ENCODE results near the gene LDB2. TPM values are rescaled to one million over a fixed set of nuclear protein-coding genes. Genes with fewer than 3 reads are reported as not detected.

Gene LDB2
- polyA plus RNA-seq, 2 of the 4 experiments (the other 2 are of a cell fraction), result not detected

DNA sequence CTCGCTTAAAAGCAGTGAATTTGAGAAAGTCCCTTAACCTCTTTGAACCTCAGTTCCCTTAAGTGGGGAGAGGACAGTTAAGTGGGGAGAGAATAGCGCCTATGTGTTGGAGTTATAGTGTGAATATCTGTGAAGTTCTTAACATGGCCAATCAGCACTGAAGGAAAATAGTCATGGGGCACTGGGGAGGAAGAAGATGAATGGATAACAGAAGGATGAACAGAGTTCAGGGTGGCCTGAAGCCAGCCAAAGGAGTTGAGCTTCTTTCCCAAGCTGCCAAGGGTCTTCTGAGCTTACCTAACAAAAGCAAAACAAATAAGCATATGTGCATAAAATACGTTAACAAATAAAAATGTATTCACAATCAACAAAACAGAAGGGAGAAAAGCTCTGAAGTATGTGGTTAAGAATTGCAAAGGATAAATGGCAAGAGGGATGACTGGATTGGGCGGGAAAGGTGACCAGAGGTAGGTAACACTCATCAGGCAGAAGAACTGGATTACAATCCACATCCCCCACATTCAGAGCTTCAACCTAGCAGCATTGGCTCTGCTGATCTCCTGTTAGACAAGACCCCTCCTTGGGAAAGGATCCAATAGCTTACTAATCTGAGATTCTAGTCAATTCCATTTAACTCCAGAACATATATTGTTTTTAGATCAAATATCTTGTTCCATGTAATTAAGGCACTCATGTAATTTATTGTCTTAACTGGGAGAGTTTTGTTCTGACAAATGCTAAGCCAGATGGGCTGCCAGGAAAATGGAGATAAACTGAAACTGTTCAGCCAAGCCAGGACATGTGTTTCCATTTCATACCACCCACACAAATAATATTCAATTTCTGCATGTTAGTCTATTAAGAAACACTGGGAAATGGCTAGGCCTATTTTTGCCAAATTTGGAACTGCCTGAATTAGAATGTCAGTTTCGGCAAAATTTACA lies 221.2 kb downstream of the LDB2 start:
- ATAC-seq (no peak), FAIRE-seq (no peak), DNase-seq (ENCODE audit: low read depth in 1 of 2, low spot score in 1 of 2) (no peak)
- Histone ChIP-seq H3K4me2 (no peak overlapping the region), H3K4me1 (no peaks in the 10 kb centered on the region), H3K27ac (no peak overlapping the region), H3K9me3 (no peaks in the 10 kb centered on the region), H3K4me3 (no peak overlapping the region)
- POLR2A ChIA-PET, result no interaction called here
- CTCF ChIA-PET, result no interaction called here
- no peak for TF ChIP-seq NR3C1 (IDR thresholded peaks at IDR 0.05)
- no peak for TF ChIP-seq NPAS2 (CRISPR knock-in tag; IDR thresholded peaks at IDR 0.05; ENCODE audit: borderline replicate concordance)
- TF ChIP-seq, protein P1, sequence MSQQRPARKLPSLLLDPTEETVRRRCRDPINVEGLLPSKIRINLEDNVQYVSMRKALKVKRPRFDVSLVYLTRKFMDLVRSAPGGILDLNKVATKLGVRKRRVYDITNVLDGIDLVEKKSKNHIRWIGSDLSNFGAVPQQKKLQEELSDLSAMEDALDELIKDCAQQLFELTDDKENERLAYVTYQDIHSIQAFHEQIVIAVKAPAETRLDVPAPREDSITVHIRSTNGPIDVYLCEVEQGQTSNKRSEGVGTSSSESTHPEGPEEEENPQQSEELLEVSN (IDR thresholded peaks at IDR 0.05; ENCODE audit: borderline replicate concordance, low read depth), result no peak
- 6% methylated on average over 5 of the region's 5 CpGs for whole genome bisulfite sequencing (ENCODE audit: missing lambda C conversion rate)

- Histone ChIP-seq H3K9me3 (no peaks in the 10 kb centered on the region), H3K4me3 (no peak overlapping the region), H3K4me2 (no peak overlapping the region), H3K27ac (no peak overlapping the region), H3K4me1 (no peaks in the 10 kb centered on the region)
- TF ChIP-seq KDM5A (IDR thresholded peaks at IDR 0.05) (no peak), HEYL (CRISPR knock-in tag; IDR thresholded peaks at IDR 0.05) (no peak), POLR2A (IDR thresholded peaks at IDR 0.05; ENCODE audit: low read length) (no peak)
- no peak for DNase-seq (ENCODE audit: low read depth in 1 of 2, low spot score in 1 of 2)
- FAIRE-seq, result no peak
- no peak for ATAC-seq
- ChIA-PET CTCF (no interaction called here), POLR2A (no interaction called here)
- WGBS (ENCODE audit: missing lambda C conversion rate), result 30% methylated on average over 3 of the region's 3 CpGs
These were observed 222.1 kb downstream of the LDB2 start for GRCh38 chr4:16676230-16676770.

DNA sequence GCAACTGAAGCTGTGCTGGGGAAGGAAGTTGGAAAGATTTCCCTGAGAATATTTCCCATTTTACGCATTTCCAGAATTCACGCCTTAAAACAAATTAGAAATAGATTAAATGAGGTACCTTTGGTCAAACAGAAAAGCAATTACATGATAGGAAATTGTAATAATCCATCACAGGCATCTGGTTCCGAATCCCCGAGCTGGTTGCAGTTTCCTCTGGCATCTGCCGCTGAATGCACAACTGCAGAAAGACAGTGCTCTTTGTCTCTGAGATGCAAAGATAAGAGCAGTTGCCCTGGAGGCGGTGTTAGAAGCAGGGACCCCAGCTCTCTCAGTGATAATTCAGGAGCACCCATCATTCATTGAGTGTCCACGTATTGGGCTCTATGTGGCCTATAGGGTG lies 224.4 kb downstream of the LDB2 start:
- Histone ChIP-seq H3K27ac (no peak overlapping the region), H3K4me1 (no peaks in the 10 kb centered on the region), H3K9me3 (no peaks in the 10 kb centered on the region), H3K4me3 (no peak overlapping the region), H3K4me2 (no peak overlapping the region)
- CTCF ChIA-PET, result interaction anchor here (0.5 kb wide), 1 partner anchor 507 kb away, joined by 3 read pairs; no protein-coding TSS in a partner anchor
- no peak for ATAC-seq
- FAIRE-seq, result no peak
- DNase-seq (ENCODE audit: low read depth in 1 of 2, low spot score in 1 of 2), result no peak
- POLR2A ChIA-PET, result no interaction called here
- TF ChIP-seq CBX2 (IDR thresholded peaks at IDR 0.05; ENCODE audit: borderline replicate concordance, low read depth), result no peak
- WGBS (ENCODE audit: missing lambda C conversion rate), result 23% methylated on average over 7 of the region's 7 CpGs

GRCh38 chr4:16672421-16672820 lies 226.0 kb downstream of the LDB2 start:
- no peak for DNase-seq (ENCODE audit: low read depth in 1 of 2, low spot score in 1 of 2)
- TF ChIP-seq PHF8 (IDR thresholded peaks at IDR 0.05; ENCODE audit: borderline replicate concordance, low read depth) (no peak), FOSL2 (IDR thresholded peaks at IDR 0.05) (no peak), FOSL2 (CRISPR knock-in tag; IDR thresholded peaks at IDR 0.05) (no peak), BCL3 (IDR thresholded peaks at IDR 0.05) (no peak), JUN (IDR thresholded peaks at IDR 0.05) (no peak), TP53 (CRISPR knock-in tag; IDR thresholded peaks at IDR 0.05) (no peak), JUNB (IDR thresholded peaks at IDR 0.05) (no peak), KDM1A (IDR thresholded peaks at IDR 0.05; ENCODE audit: low read depth) (no peak), FOSB (CRISPR knock-in tag; IDR thresholded peaks at IDR 0.05) (no peak), CTCF (IDR thresholded peaks at IDR 0.05) (no peak), HEYL (CRISPR knock-in tag; IDR thresholded peaks at IDR 0.05) (no peak)
- TF ChIP-seq, protein P2, sequence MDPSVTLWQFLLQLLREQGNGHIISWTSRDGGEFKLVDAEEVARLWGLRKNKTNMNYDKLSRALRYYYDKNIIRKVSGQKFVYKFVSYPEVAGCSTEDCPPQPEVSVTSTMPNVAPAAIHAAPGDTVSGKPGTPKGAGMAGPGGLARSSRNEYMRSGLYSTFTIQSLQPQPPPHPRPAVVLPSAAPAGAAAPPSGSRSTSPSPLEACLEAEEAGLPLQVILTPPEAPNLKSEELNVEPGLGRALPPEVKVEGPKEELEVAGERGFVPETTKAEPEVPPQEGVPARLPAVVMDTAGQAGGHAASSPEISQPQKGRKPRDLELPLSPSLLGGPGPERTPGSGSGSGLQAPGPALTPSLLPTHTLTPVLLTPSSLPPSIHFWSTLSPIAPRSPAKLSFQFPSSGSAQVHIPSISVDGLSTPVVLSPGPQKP (IDR thresholded peaks at IDR 0.05; ENCODE audit: low read depth, low read length), result no peak
- 13% methylated on average over 2 of the region's 2 CpGs for WGBS (ENCODE audit: missing lambda C conversion rate)
- Histone ChIP-seq H3K27ac (no peak overlapping the region), H3K9me3 (no peaks in the 10 kb centered on the region), H3K4me3 (no peak overlapping the region), H3K4me1 (no peaks in the 10 kb centered on the region), H3K4me2 (no peak overlapping the region)
- ATAC-seq, result no peak
- FAIRE-seq, result no peak
- ChIA-PET CTCF (no interaction called here), POLR2A (no interaction called here)

Measured in A549 (cell line).